Trophoblast cell (in vitro differentiated cells and primary cell): Measurements from ENCODE around the gene RIN3.

ENCODE experiments used
- DNase-seq, 2 donors: peaks; one replicate each; pipeline ENCODE4 v3.0.0-alpha.2; 2016
- H2AFZ ChIP-seq: 2 replicates; pipeline ENCODE4 v1.6.1; 2013; ENCODE audit warnings: low read length, moderate library complexity, mild to moderate bottlenecking; ENCODE audit not compliant: insufficient read depth, poor library complexity
- H2AK5ac ChIP-seq: 2 replicates; pipeline ENCODE4 v1.6.1; 2013; ENCODE audit warnings: mild to moderate bottlenecking, low read length
- H2BK120ac ChIP-seq: 2 replicates; pipeline ENCODE4 v1.6.1; 2013; ENCODE audit warnings: low read length, mild to moderate bottlenecking, moderate library complexity; ENCODE audit not compliant: insufficient read depth, poor library complexity
- H2BK12ac ChIP-seq: 2 replicates; pipeline ENCODE4 v1.6.1; 2013; ENCODE audit warnings: mild to moderate bottlenecking, low read length, moderate library complexity
- H2BK5ac ChIP-seq: 2 replicates; pipeline ENCODE4 v1.6.1; 2013; ENCODE audit warnings: low read length, low read depth, moderate library complexity, mild to moderate bottlenecking; ENCODE audit not compliant: poor library complexity
- H3K14ac ChIP-seq: 2 replicates; pipeline ENCODE4 v1.6.1; 2013; ENCODE audit warnings: mild to moderate bottlenecking, low read length
- H3K18ac ChIP-seq: 2 replicates; pipeline ENCODE4 v1.6.1; 2013; ENCODE audit warnings: mild to moderate bottlenecking, low read length
- H3K23ac ChIP-seq: 2 replicates; pipeline ENCODE4 v1.6.1; 2013; ENCODE audit warnings: low read length
- H3K27ac ChIP-seq: 2 replicates; pipeline ENCODE4 v1.5.1; 2013; ENCODE audit warnings: low read depth, mild to moderate bottlenecking, inconsistent platforms, low read length, moderate library complexity
- H3K27me3 ChIP-seq: 2 replicates; pipeline ENCODE4 v1.6.1; 2013; ENCODE audit warnings: inconsistent platforms, mild to moderate bottlenecking, low read length, moderate library complexity; ENCODE audit not compliant: insufficient read depth
- H3K36me3 ChIP-seq, 2 experiments: 1 replicate in 1 of 2; 2 replicates in 1 of 2; pipeline ENCODE4 v1.6.1; 2013; ENCODE audit warnings: low read length in 2 of 2, mild to moderate bottlenecking in 2 of 2, moderate library complexity in 1 of 2; ENCODE audit not compliant: insufficient read depth in 2 of 2, control insufficient read depth in 1 of 2
- H3K4ac ChIP-seq: 2 replicates; pipeline ENCODE4 v1.6.1; 2013; ENCODE audit warnings: low read depth, mild to moderate bottlenecking, low read length, moderate library complexity
- H3K4me1 ChIP-seq, 2 experiments: 1 replicate in 1 of 2; 2 replicates in 1 of 2; pipeline ENCODE4 v1.6.1; 2013; ENCODE audit warnings: low read length in 2 of 2, mild to moderate bottlenecking in 2 of 2, moderate library complexity in 1 of 2; ENCODE audit not compliant: insufficient read depth in 2 of 2, control insufficient read depth in 1 of 2
- H3K4me2 ChIP-seq: 2 replicates; pipeline ENCODE4 v1.6.1; 2013; ENCODE audit warnings: inconsistent platforms, mild to moderate bottlenecking, low read length, moderate library complexity
- H3K4me3 ChIP-seq: 2 replicates; pipeline ENCODE4 v1.5.1; 2013; ENCODE audit warnings: mild to moderate bottlenecking, low read depth, low read length, inconsistent platforms
- H3K79me1 ChIP-seq: one replicate; pipeline ENCODE4 v1.6.1; 2013; ENCODE audit warnings: low read length
- H3K79me2 ChIP-seq: 2 replicates; pipeline ENCODE4 v1.6.1; 2013; ENCODE audit warnings: low read length, mild to moderate bottlenecking; ENCODE audit not compliant: control insufficient read depth, insufficient read depth, poor library complexity
- H3K9ac ChIP-seq: 2 replicates; pipeline ENCODE4 v1.6.1; 2013; ENCODE audit warnings: mild to moderate bottlenecking, low read length
- H3K9me3 ChIP-seq: 2 replicates; pipeline ENCODE4 v1.6.1; 2013; ENCODE audit warnings: low read depth, mild to moderate bottlenecking, control low read depth, inconsistent platforms, low read length; ENCODE audit not compliant: insufficient read depth
- H4K12ac ChIP-seq: 2 replicates; pipeline ENCODE4 v1.6.1; 2013; ENCODE audit warnings: low read depth, mild to moderate bottlenecking, low read length, moderate library complexity
- H4K8ac ChIP-seq: 2 replicates; pipeline ENCODE4 v1.6.1; 2013; ENCODE audit warnings: low read depth, mild to moderate bottlenecking, low read length, moderate library complexity
- H4K91ac ChIP-seq: one replicate; pipeline ENCODE4 v1.6.1; 2013; ENCODE audit warnings: low read depth, mild to moderate bottlenecking, low read length, moderate library complexity
- WGBS: extraction: QIAGEN DNeasy Blood & Tissue Kit; methylation state at CpG from one replicate; pipeline ENCODE4 v1.1.7; 2013; ENCODE audit warnings: missing lambda C conversion rate; ENCODE audit not compliant: insufficient read length, insufficient coverage; ENCODE audit errors: extremely low coverage; 5-methylcytosine and 5-hydroxymethylcytosine counted together

The RIN3 gene

DNA sequence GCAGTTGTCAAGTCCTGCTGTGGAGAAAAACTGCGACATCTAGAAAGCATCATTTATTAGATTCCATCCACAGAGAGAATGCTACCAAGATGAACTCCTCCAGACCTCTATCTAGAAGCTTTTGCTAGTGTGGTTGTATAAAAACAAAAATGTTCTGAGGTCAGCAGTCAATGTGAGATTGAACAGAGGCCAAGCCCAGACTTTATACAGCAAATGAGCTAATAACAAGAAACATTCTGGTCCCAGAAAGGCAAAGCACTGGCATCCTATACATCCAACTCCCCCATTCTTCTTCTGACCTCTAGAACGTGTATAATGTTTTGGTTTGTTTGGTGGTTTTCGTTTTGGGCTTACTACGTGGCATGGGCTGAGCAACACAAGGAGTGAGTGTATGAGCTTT, 26.7 kb upstream of the RIN3 start:
- no CpG with 5 or more reads among the region's 4 CpGs for WGBS
- H2BK12ac ChIP-seq, result no peak overlapping the region

DNA sequence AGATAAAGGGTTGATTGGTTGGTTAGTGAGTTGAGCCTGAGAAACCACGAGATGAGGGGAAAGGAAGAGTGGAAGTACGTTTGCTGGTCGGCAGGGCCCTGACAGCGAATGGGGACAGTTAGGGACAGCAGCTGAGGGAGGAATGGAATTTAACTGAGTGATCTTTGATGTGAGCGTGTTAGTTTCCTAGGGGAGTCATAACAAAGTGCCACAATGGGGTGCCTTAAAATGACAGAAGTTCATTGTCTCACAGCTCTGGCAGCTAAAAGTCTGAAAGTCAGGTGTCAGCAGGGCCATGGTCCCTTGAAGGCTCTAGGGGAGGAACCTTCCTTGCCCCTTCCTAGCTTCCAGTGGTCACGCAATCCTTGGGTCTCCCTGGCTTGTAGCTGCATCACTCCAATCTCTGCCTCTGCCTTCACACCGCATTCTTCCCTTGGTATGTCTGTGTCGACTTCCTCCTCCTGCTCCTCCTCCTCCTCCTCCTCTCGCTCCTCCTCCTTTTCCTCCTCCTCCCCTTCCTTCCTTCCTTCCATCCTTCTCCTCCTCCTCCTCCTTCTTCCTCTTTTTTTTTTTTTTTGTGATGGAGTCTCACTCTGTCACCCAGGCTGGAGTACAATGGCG, 26.0 kb upstream of the RIN3 start:
- Histone ChIP-seq H3K4me2 (no peak overlapping the region), H3K4me1 (peaks cover 6 to 7% of the 10 kb centered on the region in 2 experiments), H2AK5ac (no peak overlapping the region), H2BK12ac (no peak overlapping the region), H3K4me3 (no peak overlapping the region), H3K27me3 (no peaks in the 10 kb centered on the region), H3K9ac (no peak overlapping the region), H3K18ac (no peak overlapping the region), H4K91ac (no peak overlapping the region), H2BK5ac (no peak overlapping the region), H3K9me3 (peaks cover 3% of the 10 kb centered on the region), H2BK120ac (no peak overlapping the region), H3K36me3 (no peaks in the 10 kb centered on the region), H4K8ac (no peak overlapping the region), H3K4ac (no peak overlapping the region), H3K14ac (no peak overlapping the region), H2AFZ (no peak overlapping the region), H3K27ac (no peak overlapping the region), H3K23ac (no peak overlapping the region), H4K12ac (no peak overlapping the region), H3K79me1 (no peaks in the 10 kb centered on the region), H3K79me2 (no peaks in the 10 kb centered on the region)
- WGBS, result no CpG with 5 or more reads among the region's 10 CpGs
- DNase-seq, result no peak

More for the DNA sequence above, 26.7 kb upstream of the RIN3 start:
- H3K4ac ChIP-seq, result no peak overlapping the region
- H2AK5ac ChIP-seq, result no peak overlapping the region
- H3K79me2 ChIP-seq, result no peaks in the 10 kb centered on the region
- no peaks in the 10 kb centered on the region for H3K79me1 ChIP-seq
- peaks cover 6 to 7% of the 10 kb centered on the region in 2 experiments for H3K4me1 ChIP-seq
- no peak overlapping the region for H4K12ac ChIP-seq
- H4K8ac ChIP-seq, result no peak overlapping the region
- no peaks in the 10 kb centered on the region for H3K27me3 ChIP-seq
- H3K18ac ChIP-seq, result no peak overlapping the region
- H2BK120ac ChIP-seq, result no peak overlapping the region
- H3K9ac ChIP-seq, result no peak overlapping the region
- no peak overlapping the region for H3K14ac ChIP-seq
- H3K27ac ChIP-seq, result no peak overlapping the region
- H3K4me3 ChIP-seq, result no peak overlapping the region
- no peak overlapping the region for H2AFZ ChIP-seq
- H4K91ac ChIP-seq, result no peak overlapping the region
- no peak overlapping the region for H2BK5ac ChIP-seq
- DNase-seq, result no peak
- peaks cover 3% of the 10 kb centered on the region for H3K9me3 ChIP-seq
- H3K4me2 ChIP-seq, result no peak overlapping the region
- H3K36me3 ChIP-seq, result no peaks in the 10 kb centered on the region
- H3K23ac ChIP-seq, result no peak overlapping the region

DNA sequence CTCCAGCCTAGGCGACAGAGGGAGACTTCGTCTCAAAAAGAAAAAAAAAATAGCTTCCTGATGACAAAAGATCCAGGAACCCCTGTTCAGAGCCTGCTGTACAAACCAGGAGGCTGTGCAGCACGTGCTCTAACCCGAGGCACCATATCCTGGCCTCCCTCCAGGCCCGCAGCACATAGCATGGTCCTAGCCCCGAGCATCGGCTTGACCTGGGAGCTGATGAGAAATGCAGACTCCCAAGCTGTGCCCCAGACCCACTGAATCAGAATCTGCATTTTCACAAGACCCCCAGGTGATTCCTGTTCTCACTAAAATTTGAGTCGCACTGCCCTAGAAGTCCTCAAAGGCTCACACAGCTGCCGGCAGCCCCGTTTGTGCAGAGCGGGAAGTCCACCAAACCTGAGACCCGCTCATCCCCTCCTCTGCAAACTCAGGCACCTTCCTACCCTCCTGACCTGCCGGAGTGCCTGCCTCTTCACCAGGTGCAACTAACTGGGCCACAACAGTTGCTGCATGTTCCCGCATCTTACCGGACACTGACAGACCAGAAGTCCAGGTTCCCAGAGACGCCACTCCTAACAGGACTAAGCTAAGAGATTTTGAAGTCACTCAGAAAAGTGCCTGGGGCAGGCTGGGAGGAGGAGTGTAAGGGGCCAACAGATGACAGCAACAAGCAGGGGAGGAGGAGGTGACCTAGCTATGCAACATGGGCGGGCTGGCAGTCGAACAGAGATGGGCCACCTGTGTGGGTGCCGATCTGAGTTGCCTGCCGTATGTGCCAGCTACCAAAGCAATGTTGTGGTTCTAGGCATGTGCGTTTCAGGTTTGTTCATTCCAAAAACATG, 24.0 kb upstream of the RIN3 start:
- Histone ChIP-seq H3K14ac (no peak overlapping the region), H2BK5ac (no peak overlapping the region), H3K36me3 (no peaks in the 10 kb centered on the region), H2BK120ac (no peak overlapping the region), H3K4ac (no peak overlapping the region), H3K23ac (no peak overlapping the region), H4K91ac (no peak overlapping the region), H2BK12ac (no peak overlapping the region), H3K18ac (no peak overlapping the region), H3K79me1 (no peaks in the 10 kb centered on the region), H2AK5ac (no peak overlapping the region), H3K9me3 (no peaks in the 10 kb centered on the region), H3K9ac (no peak overlapping the region), H3K27ac (no peak overlapping the region), H3K79me2 (no peaks in the 10 kb centered on the region), H3K4me1 (peaks cover 6 to 7% of the 10 kb centered on the region in 2 experiments), H3K4me2 (no peak overlapping the region), H4K12ac (no peak overlapping the region), H4K8ac (no peak overlapping the region), H3K4me3 (no peak overlapping the region), H3K27me3 (no peaks in the 10 kb centered on the region), H2AFZ (no peak overlapping the region)
- peak; percentile 68 to 81 for DNase-seq
- no CpG with 5 or more reads among the region's 21 CpGs for WGBS

DNA sequence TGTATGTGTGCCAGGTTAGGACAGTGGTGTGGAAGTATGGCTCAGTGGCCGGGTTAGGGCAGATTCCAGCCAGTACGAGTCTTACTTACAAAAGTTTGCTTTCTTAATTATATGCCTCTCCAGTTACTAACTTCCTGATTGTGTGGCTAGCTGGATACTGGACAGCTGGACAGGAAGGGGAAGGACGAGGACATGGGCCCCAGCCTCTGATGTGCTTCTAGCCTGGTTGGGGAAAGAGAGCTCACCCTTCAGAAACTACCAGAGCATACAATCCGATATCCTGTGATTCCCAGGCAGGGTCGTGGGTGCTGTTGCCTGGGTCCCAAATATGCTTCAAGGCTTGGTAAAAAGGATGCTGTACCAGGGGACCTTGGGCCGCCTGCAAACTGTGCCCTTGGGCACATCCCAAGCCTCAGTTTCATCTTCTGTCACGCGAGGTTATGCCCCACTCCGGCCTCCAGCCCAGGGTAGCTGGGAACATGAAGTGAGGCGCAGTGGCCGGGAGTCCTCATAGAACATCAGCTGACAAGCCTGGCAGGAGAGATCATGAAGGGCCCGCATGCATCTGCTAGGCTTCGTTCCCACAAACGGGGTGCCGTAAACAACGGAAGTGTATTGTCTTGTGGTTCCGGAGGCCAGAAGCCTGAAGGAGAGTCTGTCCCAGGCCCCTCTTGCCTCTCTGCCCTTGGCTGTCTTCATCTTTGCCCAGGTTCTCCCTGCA, 23.2 kb upstream of the RIN3 start:
- Histone ChIP-seq H3K27ac (no peak overlapping the region), H2BK12ac (no peak overlapping the region), H2BK120ac (no peak overlapping the region), H3K4me1 (peaks cover 6 to 7% of the 10 kb centered on the region in 2 experiments), H4K91ac (no peak overlapping the region), H3K4ac (no peak overlapping the region), H2BK5ac (no peak overlapping the region), H3K79me1 (no peaks in the 10 kb centered on the region), H3K18ac (no peak overlapping the region), H2AFZ (no peak overlapping the region), H3K4me2 (no peak overlapping the region), H3K36me3 (no peaks in the 10 kb centered on the region), H3K79me2 (no peaks in the 10 kb centered on the region), H4K12ac (no peak overlapping the region), H2AK5ac (no peak overlapping the region), H4K8ac (no peak overlapping the region), H3K9me3 (no peaks in the 10 kb centered on the region), H3K4me3 (no peak overlapping the region), H3K9ac (no peak overlapping the region), H3K27me3 (no peaks in the 10 kb centered on the region), H3K14ac (no peak overlapping the region), H3K23ac (no peak overlapping the region)
- no peak for DNase-seq
- no CpG with 5 or more reads among the region's 17 CpGs for WGBS
